ENCODE results near the gene CTNND2.
A peak's percentile ranks its signal among the peaks of the same experiment; 100 is the strongest.

CTNND2 gene

DNA sequence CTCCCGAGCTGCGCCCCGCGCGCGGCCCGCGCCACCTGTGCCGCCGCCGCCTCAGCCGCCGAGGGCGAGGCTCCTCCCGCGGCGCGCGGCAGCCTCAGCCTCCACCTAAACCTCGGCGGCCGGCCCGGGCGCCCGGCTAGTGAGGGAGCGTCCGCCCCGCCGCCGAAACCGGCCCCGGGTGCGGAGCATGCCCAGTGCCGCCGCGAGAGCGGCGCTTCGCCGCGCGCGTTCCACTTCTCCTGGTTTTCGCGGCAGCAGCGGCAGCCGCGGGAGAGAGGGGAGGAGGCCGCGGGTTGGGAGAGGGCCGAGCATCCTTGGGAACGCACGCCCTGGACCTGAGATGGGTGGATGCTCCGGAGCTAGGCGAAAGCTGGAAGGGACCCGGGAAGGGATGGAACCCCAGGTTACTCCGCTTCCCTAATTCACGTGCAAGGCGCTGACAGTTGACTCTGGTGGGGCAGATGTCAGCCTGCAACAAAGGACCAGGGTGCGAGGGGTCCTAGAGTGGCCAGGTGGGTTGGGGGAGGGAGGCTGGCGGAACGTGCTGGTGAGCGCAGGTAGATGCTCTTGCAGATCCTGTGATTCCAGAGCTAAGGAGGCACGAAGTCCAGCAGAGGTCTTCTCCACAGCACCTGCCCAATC, at the start of gene CTNND2:
TSS of gene CTNND2 (minus strand) at position 182 of the 642 bp plus-strand sequence. CDS start 593 bp downstream, outside the sequence.
- peak; percentile 65 for DNase-seq (ENCODE audit: low read depth, low spot score)
- H3K4me3 ChIP-seq (ENCODE audit: low read depth, low read length): peak within 1 kb of the TSS; percentile 44
- TF ChIP-seq, protein P1, sequence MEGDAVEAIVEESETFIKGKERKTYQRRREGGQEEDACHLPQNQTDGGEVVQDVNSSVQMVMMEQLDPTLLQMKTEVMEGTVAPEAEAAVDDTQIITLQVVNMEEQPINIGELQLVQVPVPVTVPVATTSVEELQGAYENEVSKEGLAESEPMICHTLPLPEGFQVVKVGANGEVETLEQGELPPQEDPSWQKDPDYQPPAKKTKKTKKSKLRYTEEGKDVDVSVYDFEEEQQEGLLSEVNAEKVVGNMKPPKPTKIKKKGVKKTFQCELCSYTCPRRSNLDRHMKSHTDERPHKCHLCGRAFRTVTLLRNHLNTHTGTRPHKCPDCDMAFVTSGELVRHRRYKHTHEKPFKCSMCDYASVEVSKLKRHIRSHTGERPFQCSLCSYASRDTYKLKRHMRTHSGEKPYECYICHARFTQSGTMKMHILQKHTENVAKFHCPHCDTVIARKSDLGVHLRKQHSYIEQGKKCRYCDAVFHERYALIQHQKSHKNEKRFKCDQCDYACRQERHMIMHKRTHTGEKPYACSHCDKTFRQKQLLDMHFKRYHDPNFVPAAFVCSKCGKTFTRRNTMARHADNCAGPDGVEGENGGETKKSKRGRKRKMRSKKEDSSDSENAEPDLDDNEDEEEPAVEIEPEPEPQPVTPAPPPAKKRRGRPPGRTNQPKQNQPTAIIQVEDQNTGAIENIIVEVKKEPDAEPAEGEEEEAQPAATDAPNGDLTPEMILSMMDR (IDR thresholded peaks at IDR 0.05; ENCODE audit: low read depth, low read length): no peak
- in situ Hi-C loops (cut with HindIII; ENCODE audit: low sequenced_read_pairs): no loop called here

DNA sequence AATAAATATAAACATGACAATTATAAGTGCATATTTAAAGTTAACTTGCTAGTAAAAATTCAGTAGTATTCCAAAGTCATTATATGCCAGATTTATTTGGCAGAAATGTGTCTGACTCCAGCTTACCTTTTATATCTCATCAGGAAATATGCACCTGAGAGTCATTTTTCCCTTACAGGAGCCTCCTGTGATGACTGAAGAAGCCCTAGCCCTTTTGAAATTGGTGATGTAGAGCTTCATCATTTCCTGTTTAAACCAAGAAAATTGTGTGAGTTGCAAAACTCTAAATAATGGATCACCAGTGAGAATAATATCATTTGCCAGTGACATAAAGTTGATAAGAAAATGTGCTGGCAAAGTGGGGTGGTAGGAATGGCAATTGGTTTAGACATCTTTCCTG, 42.1 kb upstream of the CTNND2 start:
- in situ Hi-C loops (cut with HindIII; ENCODE audit: low sequenced_read_pairs): no loop called here
- H3K4me3 ChIP-seq (ENCODE audit: low read depth, low read length): no peak overlapping the region
- DNase-seq (ENCODE audit: low read depth, low spot score): no peak
- TF ChIP-seq, protein P1 (IDR thresholded peaks at IDR 0.05; ENCODE audit: low read depth, low read length): no peak

DNA sequence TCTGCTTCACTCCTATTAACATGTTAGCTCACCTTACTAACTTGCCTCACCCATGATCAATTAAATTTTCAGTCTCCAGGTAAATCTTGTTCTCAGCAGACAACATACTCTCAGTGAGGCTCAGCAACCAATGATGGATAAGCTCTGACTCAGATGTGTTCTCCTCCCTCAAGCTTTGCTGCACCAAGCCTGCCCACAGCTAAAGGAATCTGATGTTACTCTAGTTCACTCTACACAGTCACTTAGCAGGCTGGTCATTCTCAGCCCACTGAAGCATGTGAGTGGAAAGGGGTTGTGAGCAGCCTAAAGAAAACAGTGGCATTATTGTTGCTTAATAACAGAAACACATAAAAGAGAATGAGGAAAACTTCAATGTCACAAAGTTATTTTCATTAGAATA, 37.3 kb upstream of the CTNND2 start:
- in situ Hi-C loops (cut with HindIII; ENCODE audit: low sequenced_read_pairs): no loop called here
- TF ChIP-seq, protein P1 (IDR thresholded peaks at IDR 0.05; ENCODE audit: low read depth, low read length): no peak
- no peak for DNase-seq (ENCODE audit: low read depth, low spot score)
- H3K4me3 ChIP-seq (ENCODE audit: low read depth, low read length): no peak overlapping the region

DNA sequence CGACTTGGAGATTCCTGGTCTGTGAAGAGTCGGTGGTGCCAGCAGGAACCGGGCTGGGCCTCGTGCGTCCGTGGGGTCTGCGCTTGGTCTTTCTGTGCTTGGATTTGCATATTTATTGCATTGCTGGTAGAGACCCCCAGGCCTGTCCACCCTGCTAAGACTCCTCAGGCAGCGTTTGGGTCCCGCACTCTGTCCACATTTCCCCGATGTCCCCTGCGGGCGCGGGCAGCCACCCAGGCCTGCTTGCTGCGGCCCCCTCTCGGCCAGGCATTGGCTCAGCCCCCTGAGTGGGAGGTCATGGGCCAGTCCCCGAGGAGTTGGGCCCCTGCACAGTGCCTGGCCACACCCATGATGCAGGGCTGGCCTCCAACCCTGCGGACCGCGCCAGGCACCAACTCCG, 27.4 kb upstream of the CTNND2 start:
- TF ChIP-seq, protein P1 (IDR thresholded peaks at IDR 0.05; ENCODE audit: low read depth, low read length): no peak
- DNase-seq (ENCODE audit: low read depth, low spot score): no peak
- no peak overlapping the region for H3K4me3 ChIP-seq (ENCODE audit: low read depth, low read length)
- in situ Hi-C loops (cut with HindIII; ENCODE audit: low sequenced_read_pairs): no loop called here

DNA sequence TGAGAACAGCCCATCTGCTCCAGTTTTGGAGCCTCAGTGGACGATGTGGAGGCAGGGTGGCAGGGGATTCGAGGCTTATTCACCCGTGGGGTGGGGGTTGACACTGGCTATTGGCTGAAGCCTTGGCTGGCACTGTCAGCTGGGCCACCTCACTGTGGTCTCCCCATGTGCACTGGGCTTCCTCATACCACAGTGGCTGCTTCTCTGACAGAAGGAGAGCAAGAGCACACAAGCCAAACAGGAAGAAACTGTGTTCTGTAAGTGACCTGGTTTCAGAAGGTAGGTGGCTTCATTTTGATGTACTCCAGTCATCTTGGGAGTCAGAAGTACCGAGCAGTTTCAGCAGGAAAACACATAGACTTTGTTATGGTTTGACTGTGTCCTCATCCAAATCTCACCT, 24.7 kb upstream of the CTNND2 start:
- H3K4me3 ChIP-seq (ENCODE audit: low read depth, low read length): no peak overlapping the region
- no peak for DNase-seq (ENCODE audit: low read depth, low spot score)

DNA sequence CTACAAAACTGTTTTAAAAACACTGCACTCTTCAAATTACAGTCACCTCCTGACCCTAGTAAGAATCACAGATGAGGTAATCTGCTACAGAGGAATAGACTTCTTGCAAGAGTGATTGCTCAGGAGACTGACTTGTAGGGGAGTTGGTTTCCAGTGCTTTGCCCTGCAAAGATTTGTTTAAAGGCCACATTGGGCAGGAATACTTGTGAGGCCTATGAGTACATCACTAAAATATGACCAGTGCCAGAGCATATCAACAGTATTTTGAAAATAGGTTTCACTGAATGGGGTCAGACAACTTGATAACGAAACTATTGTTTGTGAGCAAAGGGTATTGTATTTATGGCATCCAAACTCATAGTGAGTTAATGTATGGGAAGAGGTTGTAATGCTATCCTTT, 21.5 kb upstream of the CTNND2 start:
- TF ChIP-seq, protein P1 (IDR thresholded peaks at IDR 0.05; ENCODE audit: low read depth, low read length): no peak
- no peak overlapping the region for H3K4me3 ChIP-seq (ENCODE audit: low read depth, low read length)
- DNase-seq (ENCODE audit: low read depth, low spot score): no peak
- in situ Hi-C loops (cut with HindIII; ENCODE audit: low sequenced_read_pairs): no loop called here

More for the DNA sequence above, 24.7 kb upstream of the CTNND2 start:
- in situ Hi-C loops (cut with HindIII; ENCODE audit: low sequenced_read_pairs): no loop called here
- TF ChIP-seq, protein P1 (IDR thresholded peaks at IDR 0.05; ENCODE audit: low read depth, low read length): no peak
